Ovary (tissue), 9 donors: ENCODE data around the gene DRAM1. TPM values are rescaled to one million over a fixed set of nuclear protein-coding genes. Genes with fewer than 3 reads are reported as not detected.
"Not testable (repeated sequence)": the region's sequence is repeated elsewhere in the genome, so short reads cannot be mapped to it uniquely, and the experiment has no call there.

Experiments
- DNase-seq, 5 donors: peaks; one replicate each; pipeline ENCODE4 v3.0.0-alpha.2; 2019 to 2020
- H3K27ac ChIP-seq, 2 donors: fragments of 200-600 bp; one replicate each; pipeline versions ENCODE4 v1.5.1 to v1.8.0; 2019 to 2022
- H3K27me3 ChIP-seq: fragments of 200-600 bp; one replicate; pipeline ENCODE4 v1.8.0; 2022
- H3K36me3 ChIP-seq: fragments of 200-600 bp; sonication (generic); one replicate; pipeline ENCODE4 v1.5.1; 2019
- H3K4me1 ChIP-seq: one replicate; pipeline ENCODE4 v1.8.1; 2013; ENCODE audit warnings: mild to moderate bottlenecking, moderate library complexity; ENCODE audit not compliant: insufficient read depth
- H3K4me3 ChIP-seq: fragments of 200-600 bp; sonication (generic); one replicate; pipeline ENCODE4 v1.5.1; 2017
- H3K9me3 ChIP-seq, 2 donors: fragments of 200-600 bp in 1 of 2; sonication (generic) in 1 of 2; one replicate each; pipeline versions ENCODE4 v1.5.1 to v1.8.1; 2013 to 2019; ENCODE audit warnings: mild to moderate bottlenecking in 1 of 2, moderate library complexity in 1 of 2
- CTCF ChIP-seq, 3 donors: fragments of 450-650 bp in 2 of 3; fragments of 200-600 bp in 1 of 3; IDR thresholded peaks; one replicate each; pipeline versions ENCODE4 v1.5.1 to v1.8.0; 2016 to 2022; ENCODE audit warnings: antibody characterized with exemption in 3 of 3, mild to moderate bottlenecking in 1 of 3
- EP300 ChIP-seq: sonication (generic); formaldehyde crosslinking; IDR thresholded peaks from one replicate; pipeline ENCODE4 v1.6.1; 2017; ENCODE audit warnings: antibody characterized with exemption
- POLR2A ChIP-seq: fragments of 450-650 bp; IDR thresholded peaks from one replicate; pipeline ENCODE4 v1.6.1; 2017; ENCODE audit warnings: antibody characterized with exemption, mild to moderate bottlenecking, moderate library complexity
- WGBS, 3 donors: extraction: QIAGEN DNeasy Blood & Tissue Kit in 1 of 3; methylation state at CpG; one replicate each; pipeline versions ENCODE4 v1.1.5 to v1.1.7; 2013 to 2017; 5-methylcytosine and 5-hydroxymethylcytosine counted together
- intact Hi-C, 4 donors: fragments of 100-400 bp; cut with DNase I; formaldehyde crosslinking; loops; one replicate each; pipeline versions ENCODE4 v1.11.0 to v1.15.1; 2022 to 2023
- polyA plus RNA-seq, 2 donors: library from polyadenylated mRNA; stranded (reverse); fragments of 200-250 nt in 1 of 2; fragments of 350-450 nt in 1 of 2; fragmentation: Illumina TruSeq in 1 of 2; extraction: RNeasy Lipid Tissue Mini Kit (QIAGEN cat#74804) in 1 of 2; gene quantifications; one replicate each; pipeline ENCODE4 v1.2.3, GENCODE V29; 2013 to 2014
- total RNA-seq, 7 donors: library from RNA; depleted of rRNA in 2 of 7; stranded (reverse); fragments of >200 nt in 2 of 7; fragmentation: NEBNext Ultra II Directional in 3 of 7; extraction: Animal tissue kit (Norgen Biotek cat#: 25700) in 3 of 7; gene quantifications; one replicate each; pipeline versions ENCODE4 v1.1.0 to v1.2.4, GENCODE V29; 2016 to 2023
- donor health status: DM: no; HTN: no; CAD: no; lungs with moderate emphysema.
- donor health status: DM: no; HTN: no; CAD: no.
- donor health status: Bipolar disorder and iron deficiency.
- donor health status: DM: yes; HTN: yes; CAD: no.
- donor health status: DM: no; HTN: no; CAD: no.
- donor health status: DM: yes; HTN: yes; CAD: no.

Gene DRAM1
- total and polyA plus RNA-seq, 9 donors = 9.1 to 21.7 (median 15.8) TPM

GRCh38 chr12:101881228-101881627 is 3.8 kb downstream of the DRAM1 start:
- Histone ChIP-seq H3K9me3 (no peaks in the 10 kb centered on the region), H3K27me3 (no peaks in the 10 kb centered on the region), H3K4me1 (peaks cover 3% of the 10 kb centered on the region), H3K4me3 (no peak overlapping the region), H3K36me3 (no peaks in the 10 kb centered on the region), H3K27ac (no peak overlapping the region)
- intact Hi-C loops = no loop called here
- no peak for TF ChIP-seq POLR2A
- TF ChIP-seq EP300 = no peak
- no peak for TF ChIP-seq CTCF (IDR thresholded peaks at IDR 0.05)
- DNase-seq = no peak
- 94 to 96% (median 94%) methylated on average over 4 of the region's 4 CpGs for WGBS, 3 donors

GRCh38 chr12:101884174-101884573 is 6.8 kb downstream of the DRAM1 start:
- WGBS, 3 donors = 94 to 100% (median 96%) methylated on average over 3 of the region's 3 CpGs
- no peaks in the 10 kb centered on the region for H3K36me3 ChIP-seq
- intact Hi-C loops = no loop called here

DNA sequence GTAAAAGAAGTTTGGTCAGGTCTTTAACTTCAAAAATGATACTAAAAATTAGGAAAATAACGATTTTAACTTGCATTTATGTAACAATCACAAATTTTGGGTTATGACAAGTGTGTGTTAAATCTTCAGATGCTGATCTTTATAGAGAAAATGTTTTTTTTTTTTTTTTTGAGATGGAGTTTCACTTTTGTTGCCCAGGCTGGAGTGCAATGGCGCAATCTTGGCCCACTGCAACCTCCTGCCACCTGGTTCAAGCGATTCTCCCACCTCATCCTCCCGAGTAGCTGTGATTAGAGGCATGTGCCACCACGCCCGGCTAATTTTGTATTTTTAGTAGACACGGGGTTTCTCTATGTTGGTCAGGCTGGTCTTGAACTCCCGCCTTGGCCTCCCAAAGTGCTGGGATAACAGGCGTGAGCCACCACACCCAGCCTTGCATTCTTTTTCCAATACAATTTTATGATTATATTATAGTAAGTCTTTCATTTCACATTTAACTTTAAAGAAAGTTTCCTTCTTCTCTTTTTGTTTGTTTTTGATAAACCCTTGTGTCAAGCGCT is 7.5 kb downstream of the DRAM1 start:
- H3K4me3 ChIP-seq, H3K27me3 ChIP-seq, H3K9me3 ChIP-seq, DNase-seq, H3K36me3 ChIP-seq, H3K4me1 ChIP-seq, H3K27ac ChIP-seq, intact Hi-C loops: not testable (repeated sequence)
- 95% methylated on average over 10 of the region's 10 CpGs for WGBS, 3 donors

More at GRCh38 chr12:101884174-101884573, 6.8 kb downstream of the DRAM1 start:
- Histone ChIP-seq H3K27me3 (no peaks in the 10 kb centered on the region), H3K9me3 (no peaks in the 10 kb centered on the region), H3K4me3 (no peak overlapping the region), H3K4me1 (no peaks in the 10 kb centered on the region), H3K27ac (no peak overlapping the region)
- TF ChIP-seq POLR2A (no peak), EP300 (no peak), CTCF (IDR thresholded peaks at IDR 0.05) (no peak)
- no peak for DNase-seq

- Histone ChIP-seq H3K4me1 (no peaks in the 10 kb centered on the region), H3K27me3 (no peaks in the 10 kb centered on the region), H3K36me3 (no peaks in the 10 kb centered on the region), H3K9me3 (no peaks in the 10 kb centered on the region), H3K4me3 (no peak overlapping the region), H3K27ac (no peak overlapping the region)
- WGBS, 3 donors = 80 to 83% (median 81%) methylated on average over 4 of the region's 4 CpGs
- DNase-seq = no peak
- TF ChIP-seq POLR2A (no peak), CTCF (IDR thresholded peaks at IDR 0.05) (no peak), EP300 (no peak)
- intact Hi-C loops = no loop called here
Measured at GRCh38 chr12:101885912-101886561, 8.7 kb downstream of the DRAM1 start.

GRCh38 chr12:101889211-101889752 is 11.9 kb downstream of the DRAM1 start:
- H3K4me1 ChIP-seq = no peaks in the 10 kb centered on the region
- no peak overlapping the region for H3K4me3 ChIP-seq
- DNase-seq = no peak
- TF ChIP-seq EP300 (no peak), CTCF (IDR thresholded peaks at IDR 0.05) (no peak), POLR2A (no peak)
- intact Hi-C loops = no loop called here
- WGBS, 3 donors = 77 to 87% (median 83%) methylated on average over 6 of the region's 6 CpGs
- no peaks in the 10 kb centered on the region for H3K9me3 ChIP-seq
- no peaks in the 10 kb centered on the region for H3K27me3 ChIP-seq
- no peaks in the 10 kb centered on the region for H3K36me3 ChIP-seq
- H3K27ac ChIP-seq = no peak overlapping the region
